Measurements from ENCODE around the gene MPPE1.
"Not testable (repeated sequence)": the region's sequence is repeated elsewhere in the genome, so short reads cannot be mapped to it uniquely, and the experiment has no call there.

Gene MPPE1, protein sequence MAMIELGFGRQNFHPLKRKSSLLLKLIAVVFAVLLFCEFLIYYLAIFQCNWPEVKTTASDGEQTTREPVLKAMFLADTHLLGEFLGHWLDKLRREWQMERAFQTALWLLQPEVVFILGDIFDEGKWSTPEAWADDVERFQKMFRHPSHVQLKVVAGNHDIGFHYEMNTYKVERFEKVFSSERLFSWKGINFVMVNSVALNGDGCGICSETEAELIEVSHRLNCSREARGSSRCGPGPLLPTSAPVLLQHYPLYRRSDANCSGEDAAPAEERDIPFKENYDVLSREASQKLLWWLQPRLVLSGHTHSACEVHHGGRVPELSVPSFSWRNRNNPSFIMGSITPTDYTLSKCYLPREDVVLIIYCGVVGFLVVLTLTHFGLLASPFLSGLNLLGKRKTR

DNA sequence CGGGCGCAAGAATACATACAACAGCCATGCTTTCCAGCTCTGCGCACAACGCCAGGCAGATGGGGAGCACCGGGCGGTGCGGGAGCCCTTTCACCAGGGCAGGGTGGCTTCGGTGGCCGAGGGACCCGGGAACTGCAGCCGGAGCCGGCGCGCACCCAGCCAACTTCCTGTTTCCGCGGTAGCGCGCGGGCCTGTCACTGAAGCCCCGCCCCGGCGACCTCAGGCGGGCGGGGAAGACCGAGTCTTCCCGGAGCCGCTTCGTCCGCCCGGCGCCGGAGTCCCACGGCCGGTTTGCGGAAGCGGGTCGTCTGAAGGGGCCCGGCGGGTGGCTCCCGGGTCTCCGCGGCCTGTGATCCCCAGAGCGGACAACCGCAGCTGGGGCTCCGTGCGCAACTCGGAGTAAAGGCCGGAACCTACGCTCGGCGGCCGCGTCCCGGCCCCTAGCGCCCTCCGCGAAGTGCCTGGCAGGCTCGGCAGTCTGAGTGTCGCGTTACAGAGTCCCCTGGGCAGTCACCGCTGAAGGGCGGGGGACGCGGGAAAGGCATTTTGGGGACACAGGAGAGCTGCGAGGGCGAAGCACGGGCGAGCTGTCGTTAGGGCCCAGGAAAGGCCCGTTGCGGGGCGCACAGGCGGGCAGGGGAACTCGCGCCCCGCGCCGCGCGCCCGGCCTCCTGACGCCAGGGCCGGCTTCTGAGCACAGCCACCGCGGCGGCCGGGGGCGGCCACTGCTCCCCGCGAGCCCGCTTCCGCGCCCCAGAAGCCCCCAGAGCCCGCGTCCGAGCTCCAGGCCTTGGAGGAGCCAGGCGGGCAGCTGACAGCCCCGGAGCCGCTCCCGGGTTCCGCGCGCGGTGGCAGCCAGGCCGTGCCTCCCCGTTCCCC, at the start of gene MPPE1:
Gene MPPE1, minus strand, starts transcription at position 136 of the 879 bp plus-strand sequence. CDS start 11,053 bp downstream, outside the sequence.
- DNase-seq: peak; percentile 98

DNA sequence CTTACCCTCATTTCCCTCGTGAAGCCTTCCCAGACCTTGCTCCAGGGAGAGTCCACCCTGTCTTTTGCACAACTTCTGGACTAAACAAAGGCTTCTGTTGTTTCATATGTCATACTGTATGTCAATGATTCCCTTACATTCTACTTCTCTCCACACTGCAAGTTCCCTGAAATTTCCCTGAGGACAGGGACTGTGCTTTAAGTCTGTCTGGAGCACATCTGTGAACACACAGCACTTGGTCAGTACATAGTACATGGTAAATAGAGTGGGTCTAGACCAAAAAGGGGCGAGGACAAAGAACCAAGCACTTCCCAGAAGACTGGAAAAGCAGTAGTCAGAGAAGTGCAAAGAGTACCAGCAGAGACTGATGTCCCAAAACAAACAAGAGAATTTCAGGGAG, 49.5 kb upstream of the MPPE1 start:
- no peak for DNase-seq

DNA sequence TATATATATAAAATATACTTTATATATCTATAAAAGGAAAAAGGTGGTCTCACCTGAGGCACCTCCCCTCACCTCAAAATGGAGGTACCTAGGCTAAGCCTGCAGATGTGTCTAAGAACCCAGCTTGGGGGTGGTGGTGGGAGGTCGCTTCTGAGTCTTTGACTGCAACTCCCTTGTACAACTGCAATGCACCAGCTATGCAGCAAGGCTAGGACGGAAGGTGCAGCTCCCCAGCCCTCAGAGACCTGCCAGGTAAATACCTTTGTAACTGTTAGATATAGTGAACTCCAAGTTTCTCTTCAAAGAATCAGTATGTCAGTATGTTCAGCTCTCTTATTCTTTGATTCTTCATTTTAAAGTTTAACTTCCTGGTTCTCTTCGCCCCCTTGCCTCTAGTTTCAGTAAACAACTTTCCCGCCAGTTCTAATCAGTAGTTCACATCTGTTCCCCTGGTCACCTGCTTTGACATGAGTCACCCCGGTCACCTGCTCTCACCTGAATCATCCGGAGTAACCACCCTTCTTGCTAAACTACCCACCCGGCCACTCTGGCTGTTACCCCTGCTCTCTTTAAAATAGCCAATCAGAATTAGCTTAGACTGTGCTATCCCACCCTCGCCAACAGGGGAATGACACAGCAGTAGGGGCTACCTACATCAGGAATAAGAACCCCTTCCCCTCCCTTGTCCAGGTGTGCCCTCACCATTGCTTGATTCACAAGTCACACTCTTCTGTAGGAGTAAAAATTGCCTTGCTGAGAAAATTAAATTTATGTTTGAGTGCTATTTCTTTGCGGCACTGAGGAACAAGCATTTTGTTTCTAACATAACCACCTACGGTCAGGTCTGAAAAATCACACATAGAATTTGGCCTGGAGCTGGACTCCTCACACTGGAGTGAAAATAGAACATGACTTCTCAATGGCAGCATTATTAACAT, 48.5 kb upstream of the MPPE1 start:
- no peak for DNase-seq

DNA sequence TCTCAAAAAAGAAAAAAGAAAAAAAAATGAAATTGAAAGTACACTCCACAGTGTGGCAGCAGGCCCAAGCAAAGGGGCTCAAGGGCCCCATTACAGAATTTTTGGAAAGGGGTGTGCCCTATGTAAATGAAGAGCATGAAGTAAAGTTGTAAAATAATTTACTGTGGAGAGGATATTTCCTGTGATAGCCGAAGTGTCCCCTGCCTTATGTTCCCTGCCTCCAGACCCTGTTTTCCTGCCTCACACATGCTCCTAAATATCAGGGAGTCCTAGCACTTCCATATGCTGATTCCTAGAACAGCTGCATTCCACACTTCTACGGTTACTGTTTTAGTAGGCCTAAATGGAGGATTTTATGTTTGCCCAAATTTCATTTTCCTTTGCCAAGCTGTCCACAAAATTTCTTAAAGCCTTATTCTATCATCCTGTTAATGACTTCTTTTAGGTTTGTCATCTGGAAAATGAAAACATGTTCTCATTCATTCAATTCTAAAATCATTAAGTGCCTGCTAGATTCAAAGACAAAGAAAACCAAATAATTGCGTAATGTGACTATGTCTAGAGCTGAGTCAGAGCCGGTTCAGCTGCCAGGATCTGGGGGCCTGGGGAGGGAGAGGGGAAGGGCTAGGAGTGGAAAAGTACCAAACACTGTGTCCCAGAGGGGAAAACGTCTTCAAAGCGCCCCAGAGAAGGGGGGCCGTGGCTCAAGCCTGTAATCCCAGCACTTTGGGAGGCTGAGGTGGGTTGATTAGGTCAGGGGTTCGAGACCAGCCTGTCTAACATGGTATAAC, 47.3 kb upstream of the MPPE1 start:
- DNase-seq: peak; percentile 15

DNA sequence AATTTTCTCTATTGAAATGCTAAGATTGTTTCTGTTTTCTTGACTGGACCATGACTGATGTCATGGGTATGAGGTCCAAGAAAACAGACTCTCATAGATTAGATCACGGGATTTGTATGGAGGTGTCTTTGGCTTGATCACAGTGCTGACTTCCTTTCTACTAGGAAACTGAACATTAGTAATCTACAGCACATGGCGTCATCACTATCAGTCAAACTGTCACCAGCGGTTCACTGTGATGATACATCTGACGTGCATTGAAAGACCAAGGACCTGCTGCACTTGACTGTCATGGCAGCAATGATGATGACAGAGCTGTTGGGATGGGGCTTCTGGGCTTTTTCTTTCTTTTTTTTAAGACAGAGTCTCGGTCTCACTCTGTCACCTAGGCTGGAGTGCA, 45.0 kb upstream of the MPPE1 start:
- no peak for DNase-seq

DNA sequence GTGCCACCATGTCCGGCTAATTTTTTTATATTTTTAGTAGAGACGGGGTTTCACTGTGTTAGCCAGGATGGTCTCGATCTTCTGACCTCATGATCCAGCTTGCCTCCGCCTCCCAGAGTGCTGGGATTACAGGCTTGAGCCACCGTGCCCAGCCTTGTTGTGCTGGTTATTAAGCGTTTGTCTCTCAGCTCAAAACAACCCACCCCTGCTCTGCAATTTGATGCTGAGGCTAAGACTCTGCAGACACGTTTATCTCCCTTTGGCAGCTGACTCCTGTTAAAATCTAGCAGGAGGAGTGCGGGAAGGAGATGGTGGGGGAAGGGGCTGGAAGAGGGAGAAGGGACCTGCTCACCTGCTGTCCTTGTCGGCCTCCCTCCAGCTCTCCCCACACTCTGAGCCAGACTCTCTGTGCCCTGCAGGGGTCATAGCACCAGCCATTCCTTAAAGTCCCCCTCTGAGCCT, 43.3 kb upstream of the MPPE1 start:
- DNase-seq: no peak

DNA sequence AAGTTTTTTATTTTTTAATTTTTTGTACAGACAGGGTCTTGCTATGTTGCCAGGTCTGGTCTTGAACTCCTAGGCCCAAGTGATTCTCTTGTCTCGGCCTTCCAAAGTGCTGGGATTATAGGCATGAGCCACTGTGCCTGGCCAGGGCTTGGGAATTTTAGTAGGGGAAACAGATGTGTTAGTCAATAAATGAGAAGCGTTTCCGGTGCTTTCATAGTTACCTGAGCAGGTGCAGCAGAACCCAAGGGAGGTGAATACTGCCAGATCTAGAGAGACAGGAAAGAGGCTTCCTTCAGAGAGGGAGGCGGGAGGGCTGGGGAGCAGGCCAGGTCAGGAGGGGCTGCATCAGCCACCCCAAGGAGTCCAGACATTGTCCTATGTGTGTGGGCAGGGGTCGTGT, 42.7 kb upstream of the MPPE1 start:
- DNase-seq: peak; percentile 16

DNA sequence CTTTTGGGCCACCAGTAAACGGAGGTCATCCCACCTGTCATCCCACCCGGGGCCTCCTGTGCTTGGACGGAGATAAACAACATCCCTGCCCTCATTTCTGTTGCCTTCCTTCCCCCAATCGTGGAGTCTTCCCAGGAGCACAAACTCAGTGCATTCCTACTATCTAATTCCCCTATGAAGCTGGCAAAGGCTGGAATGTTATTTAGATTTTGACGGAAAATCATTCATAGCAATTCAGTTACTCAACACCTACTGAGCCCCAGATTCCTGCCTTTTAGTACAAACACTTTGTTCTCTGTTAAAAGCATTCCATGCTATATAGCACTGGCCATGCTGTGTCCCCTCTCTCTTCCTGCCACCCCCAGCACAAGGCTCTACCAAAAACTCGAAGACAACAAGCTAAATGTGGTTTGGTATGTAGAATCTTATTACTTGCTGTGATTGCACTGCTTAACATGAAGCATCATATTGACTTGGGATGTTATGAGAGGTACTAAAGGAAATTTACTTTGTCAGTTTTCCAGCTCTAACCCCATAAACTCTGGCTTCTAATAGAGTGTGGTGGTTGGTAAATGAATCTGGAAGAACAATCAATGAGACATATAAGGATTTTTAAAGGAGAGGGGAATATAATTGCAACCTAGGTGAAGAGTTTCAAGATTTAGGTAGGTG, 40.9 kb upstream of the MPPE1 start:
- DNase-seq: no peak

DNA sequence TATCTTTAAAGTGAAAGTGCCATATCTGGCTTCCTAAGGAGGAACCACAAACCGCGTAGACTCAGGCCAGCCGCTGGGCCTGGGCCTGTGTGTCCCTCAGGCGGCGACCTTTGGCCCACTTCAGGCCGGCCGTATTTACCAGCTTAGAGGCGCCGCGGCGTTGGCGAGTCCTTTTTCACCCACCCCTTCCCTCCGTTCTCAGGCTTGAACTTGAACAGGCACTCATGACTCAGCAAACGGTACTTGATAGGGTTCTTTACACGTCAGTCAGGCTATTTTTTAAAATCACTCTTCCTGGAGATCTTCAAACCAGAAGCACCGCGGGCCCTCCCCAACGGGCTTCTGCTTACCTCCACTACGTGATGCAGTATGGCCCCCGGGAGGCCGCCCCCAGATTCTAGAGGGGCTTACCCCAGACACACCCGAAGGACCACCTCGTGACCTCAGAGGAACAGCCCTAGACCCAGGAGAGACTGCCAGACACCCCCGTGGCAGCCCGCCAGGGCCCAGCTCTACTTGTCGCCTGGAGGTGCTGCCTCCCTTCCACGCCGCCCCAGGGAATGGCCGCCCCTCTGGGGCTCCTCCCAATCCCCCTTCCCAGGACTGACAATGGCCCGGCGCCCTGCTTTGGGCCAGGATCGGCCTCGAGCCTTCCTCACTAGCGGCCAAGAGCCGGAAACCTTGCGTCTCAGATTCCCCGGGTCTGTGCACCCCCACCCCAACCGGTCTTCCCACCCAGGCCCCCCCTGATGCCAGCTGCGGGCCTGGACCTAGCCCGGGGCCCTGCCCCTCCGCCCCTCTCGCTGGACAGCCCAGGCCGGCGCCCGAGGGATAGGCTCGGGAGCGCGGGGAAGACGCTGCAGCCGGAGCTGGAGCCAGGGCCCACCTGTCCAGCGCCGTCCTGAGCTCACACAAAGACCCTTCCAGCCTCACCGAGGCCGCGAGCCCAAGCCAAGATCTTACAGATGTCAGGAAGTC, 39.4 kb upstream of the MPPE1 start:
- DNase-seq: no peak

DNA sequence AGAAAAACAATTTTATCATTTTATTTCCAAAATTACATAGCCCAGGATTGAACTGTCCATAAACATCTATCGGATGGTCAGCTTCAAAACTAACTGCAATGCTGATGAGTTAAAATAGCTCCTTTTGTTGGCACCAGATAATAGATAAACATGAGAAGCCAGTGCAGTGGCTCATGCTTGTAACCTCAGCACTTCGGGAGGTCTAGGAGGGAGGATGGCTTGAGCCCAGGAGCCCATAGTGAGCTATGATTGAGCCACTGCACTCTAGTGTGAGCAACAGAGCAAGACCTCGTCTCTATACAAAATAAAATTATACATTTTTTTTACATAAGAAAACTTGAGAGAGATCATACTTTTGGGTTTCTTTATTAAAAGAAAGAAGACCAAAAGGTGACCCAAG, 38.6 kb upstream of the MPPE1 start:
- DNase-seq: no peak

DNA sequence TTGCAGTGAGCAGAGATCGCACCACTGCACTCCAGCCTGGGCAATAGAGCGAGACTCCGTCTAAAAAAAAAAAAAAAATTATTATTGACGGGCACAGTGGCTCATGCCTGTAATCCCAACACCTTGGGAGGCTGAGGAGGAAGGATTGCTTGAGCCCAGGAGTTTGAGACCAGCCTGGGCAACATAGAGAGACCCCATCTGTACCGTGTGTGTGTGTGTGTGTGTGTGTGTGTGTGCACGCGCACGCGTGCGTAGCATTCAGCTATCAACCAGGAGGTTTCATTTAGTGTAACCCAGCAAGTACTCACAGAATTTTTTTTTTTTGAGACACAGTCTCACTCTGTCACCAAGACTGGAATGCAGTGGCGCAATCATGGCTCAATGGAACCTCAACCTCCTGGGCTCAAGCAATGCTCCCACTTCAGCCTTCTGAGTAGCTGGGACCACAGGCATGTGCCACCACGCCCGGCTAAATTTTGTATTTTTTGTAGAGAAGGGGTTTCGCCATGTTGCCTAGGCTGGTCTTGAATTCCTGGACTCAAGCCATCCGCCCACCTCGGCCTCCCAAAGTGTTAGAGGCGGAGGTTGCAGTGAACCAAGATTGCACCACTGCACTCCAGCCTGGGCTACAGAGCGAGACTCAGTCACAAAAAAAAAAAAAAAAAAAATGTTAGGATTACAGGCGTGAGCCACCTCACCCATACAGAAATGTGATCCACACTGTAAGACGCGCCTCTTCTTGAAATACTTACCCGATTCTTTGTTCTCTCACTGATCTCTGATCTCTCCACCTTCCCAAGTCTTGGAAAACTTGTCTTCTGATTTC, 37.9 kb upstream of the MPPE1 start:
- not testable (repeated sequence) for DNase-seq

DNA sequence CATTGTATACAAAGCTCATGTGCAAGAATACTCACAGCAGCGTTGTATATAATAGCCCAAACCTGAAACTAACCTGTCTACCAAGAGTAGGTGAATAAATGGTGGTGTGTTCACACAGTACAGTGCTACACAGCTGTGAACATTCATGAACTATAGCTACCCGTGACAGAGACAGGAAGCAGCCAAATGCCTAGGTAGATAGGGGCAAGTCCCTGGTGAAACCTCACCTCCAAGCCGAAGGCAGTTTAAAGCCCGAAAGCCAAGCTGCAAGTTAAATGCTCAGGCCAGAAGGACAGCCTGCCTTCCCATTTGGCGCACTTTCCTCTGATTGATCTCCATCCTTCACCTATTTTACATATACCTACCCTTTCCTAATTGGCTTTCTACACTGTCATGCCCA, 36.7 kb upstream of the MPPE1 start:
- DNase-seq: no peak

DNA sequence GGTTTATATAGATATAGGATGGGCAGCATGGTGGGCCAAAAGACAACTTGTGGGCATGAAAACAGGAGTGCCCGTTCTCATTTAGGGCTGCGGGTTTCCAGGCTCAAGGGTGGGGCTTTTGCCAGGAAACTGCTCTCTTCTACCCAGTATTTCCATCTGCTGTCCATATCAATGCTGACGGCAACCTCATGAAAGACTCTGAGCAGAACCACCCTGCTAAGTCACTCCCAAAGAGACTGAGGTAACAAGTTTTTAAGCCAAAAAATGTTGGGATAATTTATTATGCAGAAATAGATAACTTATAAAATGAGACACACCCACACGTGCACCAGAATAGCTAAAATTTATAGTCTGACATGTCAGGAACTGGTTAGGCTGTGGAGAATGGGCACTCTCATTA, 36.1 kb upstream of the MPPE1 start:
- DNase-seq: no peak

DNA sequence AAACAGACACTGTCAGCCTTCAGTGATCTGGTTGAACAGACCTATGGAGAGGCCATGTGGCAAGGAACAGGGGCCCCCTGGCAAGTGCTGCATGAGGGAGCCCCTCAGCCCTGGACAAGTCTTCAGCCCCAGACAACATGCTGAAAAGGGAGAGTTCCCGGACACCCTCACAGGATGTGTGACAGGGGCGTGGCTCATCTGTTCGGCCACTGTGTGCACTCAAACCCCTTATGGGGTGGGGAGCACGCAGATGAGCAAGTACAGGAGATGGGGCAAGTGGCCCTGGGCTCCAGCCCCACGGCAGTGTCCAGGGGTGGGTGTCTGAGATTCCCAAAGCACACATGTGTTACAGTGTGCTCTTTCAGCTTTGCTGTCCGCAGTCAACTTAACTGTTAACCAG, 35.4 kb upstream of the MPPE1 start:
- DNase-seq: no peak

DNA sequence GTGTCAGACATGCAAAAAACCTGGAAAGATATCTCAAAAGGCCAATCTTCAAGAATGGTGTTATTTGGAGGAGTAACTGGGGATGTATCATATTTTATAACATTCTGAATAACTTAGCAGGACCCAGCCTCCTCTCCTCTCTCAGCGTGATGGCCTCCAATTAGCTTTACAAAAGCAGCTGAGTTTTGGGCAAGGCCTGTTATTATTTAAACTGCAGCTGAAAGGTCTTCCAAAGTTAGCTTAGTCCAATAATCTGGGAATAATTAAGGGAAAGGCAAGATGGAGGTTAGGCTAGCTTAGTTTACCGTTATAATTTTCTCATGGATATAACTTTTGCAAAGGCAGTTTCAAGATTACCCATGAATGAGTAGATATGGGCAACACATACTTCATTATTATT, 32.8 kb upstream of the MPPE1 start:
- DNase-seq: no peak

DNA sequence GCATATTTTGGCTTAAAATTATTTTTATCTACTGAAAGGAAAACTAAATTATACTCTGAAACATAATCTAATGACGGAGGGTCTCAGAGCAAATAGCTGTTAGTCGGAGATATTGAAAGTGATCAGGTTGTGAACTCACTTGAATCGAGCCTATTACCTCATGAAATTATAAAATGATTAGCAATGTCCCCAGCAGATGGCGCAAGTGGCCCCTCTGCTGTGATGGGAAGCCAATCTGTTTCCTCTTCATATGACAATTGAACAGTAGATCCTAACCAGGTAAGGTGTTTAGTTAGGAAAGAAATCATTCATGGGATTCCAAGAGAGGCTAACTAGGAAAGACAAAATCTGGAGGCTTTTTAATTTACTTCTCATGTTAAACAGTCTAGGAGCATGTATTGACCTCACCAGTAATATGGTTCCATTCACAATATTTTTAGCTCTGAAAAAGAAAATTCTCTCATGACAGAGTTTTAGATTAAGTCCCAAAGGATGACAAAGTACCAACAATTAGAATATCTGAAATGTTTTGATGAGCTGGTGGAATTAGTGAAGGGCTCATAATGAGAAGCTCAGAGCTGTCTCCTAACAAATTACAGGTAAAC, 29.9 kb upstream of the MPPE1 start:
- peak; percentile 72 for DNase-seq

DNA sequence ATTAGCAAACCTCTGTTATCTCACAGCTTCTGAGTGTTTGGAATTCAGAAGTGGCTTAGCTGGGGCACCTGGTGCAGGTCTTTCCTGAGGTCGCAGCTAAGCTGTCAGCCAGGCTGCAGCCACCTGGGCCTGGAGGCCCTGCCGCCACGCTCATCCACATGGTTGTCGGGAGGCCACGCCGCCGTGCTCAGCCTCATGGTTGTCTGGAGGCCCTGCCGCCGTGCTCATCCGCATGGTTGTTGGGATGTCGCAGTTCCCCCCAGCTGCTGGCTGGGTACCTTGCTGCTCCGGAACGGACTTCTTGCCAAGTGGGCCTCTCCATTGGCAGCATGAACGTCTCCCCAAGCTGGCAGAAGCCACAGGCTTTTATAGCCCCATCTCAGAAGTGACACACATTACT, 24.3 kb upstream of the MPPE1 start:
- no peak for DNase-seq

DNA sequence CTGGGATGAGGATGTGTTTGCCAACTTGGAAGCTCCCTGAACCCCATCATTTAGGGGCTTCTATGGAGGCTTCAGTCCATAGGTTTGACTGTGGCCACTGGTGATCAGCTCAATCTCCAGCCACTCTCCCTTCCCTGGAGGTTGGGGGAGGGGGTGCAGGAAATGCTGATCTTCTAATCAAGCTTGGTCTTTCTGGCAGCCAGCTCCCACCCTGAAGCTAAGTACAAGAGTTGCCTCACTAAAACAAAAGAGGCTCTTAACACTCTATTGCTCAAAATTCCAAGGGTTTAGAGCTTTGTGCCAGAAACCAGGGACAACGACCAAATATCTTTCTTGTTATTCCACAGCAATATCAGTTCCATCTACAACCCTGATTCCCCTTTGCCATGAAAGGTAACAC, 19.4 kb upstream of the MPPE1 start:
- DNase-seq: no peak
